B cell (primary cell): ENCODE results near the gene TIMM17A. TPM values are rescaled to one million over a fixed set of nuclear protein-coding genes. Genes with fewer than 3 reads are reported as not detected.

Experiments used
- ATAC-seq: fragments of 200-7000 bp; cut with Tn5 transposase; one replicate; pipeline ENCODE4 v1.10.0; 2021; ENCODE audit warnings: low read depth, mild to moderate bottlenecking, moderate number of reproducible peaks, moderate library complexity
- CTCF ChIA-PET: fragments of 350-600 bp; sonication (Branson Sonifier 250); formaldehyde crosslinking; loops from one replicate; lab custom pipeline; 2021; ENCODE audit warnings: antibody characterized with exemption, inconsistent platforms; lab: Charles Lee
- POLR2A ChIA-PET: fragments of 350-600 bp; sonication (Branson Sonifier 250); formaldehyde crosslinking; loops from one replicate; lab custom pipeline; 2021; ENCODE audit warnings: antibody characterized with exemption; lab: Charles Lee
- DNase-seq: peaks from one replicate; pipeline ENCODE4 v3.0.0; 2013
- H2AFZ ChIP-seq: 2 replicates; pipeline ENCODE4 v1.6.1; 2012; ENCODE audit warnings: mild to moderate bottlenecking, low read depth, low read length; ENCODE audit not compliant: insufficient read depth, poor library complexity, severe bottlenecking
- H3K27ac ChIP-seq, 2 donors: 1 replicate in 1 of 2; 2 replicates in 1 of 2; pipeline ENCODE4 v1.5.1; 2012 to 2013; ENCODE audit warnings: low read length in 2 of 2, mild to moderate bottlenecking in 2 of 2, moderate library complexity in 1 of 2
- H3K27me3 ChIP-seq, 4 experiments: fragments of 200-600 bp in 1 of 4; sonication (generic) in 1 of 4; replicated peaks in 1 of 4; 1 replicate in 2 of 4; 2 replicates in 2 of 4; pipeline versions ENCODE4 v1.6.1 to v1.7.0; 2013 to 2016; ENCODE audit warnings: low read length in 3 of 4, mild to moderate bottlenecking in 2 of 4, mixed read lengths in 1 of 4, moderate library complexity in 1 of 4; ENCODE audit not compliant: insufficient read depth in 4 of 4, control insufficient read depth in 3 of 4; ENCODE audit errors: control extremely low read depth in 1 of 4
- H3K36me3 ChIP-seq, 2 experiments: replicated peaks in 1 of 2; 1 replicate in 1 of 2; 2 replicates in 1 of 2; pipeline versions ENCODE4 v1.6.1 to v1.7.1; 2013; ENCODE audit warnings: low read length in 1 of 2; ENCODE audit not compliant: insufficient read depth in 2 of 2, control insufficient read depth in 1 of 2; ENCODE audit errors: control extremely low read depth in 1 of 2, extremely low read depth in 1 of 2
- H3K4me1 ChIP-seq, 2 donors: fragments of 200-600 bp in 1 of 2; sonication (generic) in 1 of 2; 1 replicate in 1 of 2; 2 replicates in 1 of 2; pipeline versions ENCODE4 v1.5.1 to v1.6.1; 2013 to 2017; ENCODE audit warnings: low read length in 2 of 2; ENCODE audit not compliant: control insufficient read depth in 2 of 2, insufficient read depth in 2 of 2
- H3K4me2 ChIP-seq: replicated peaks from 2 replicates; pipeline ENCODE3; 2012; ENCODE audit warnings: mild to moderate bottlenecking, low read depth, low read length; ENCODE audit not compliant: poor library complexity, severe bottlenecking
- H3K4me3 ChIP-seq, 5 experiments: fragments of 200-600 bp in 1 of 5; sonication (generic) in 1 of 5; 1 replicate in 3 of 5; 2 replicates in 2 of 5; pipeline versions ENCODE4 v1.5.1 to v1.7.0; 2011 to 2016; ENCODE audit warnings: low read length in 4 of 5, mild to moderate bottlenecking in 4 of 5, low read depth in 2 of 5, control low read depth in 1 of 5, moderate library complexity in 1 of 5; ENCODE audit not compliant: insufficient read depth in 1 of 5; ENCODE audit errors: control extremely low read depth in 1 of 5, extremely low read depth in 1 of 5
- H3K79me2 ChIP-seq: fragments of 200-600 bp; sonication (generic); one replicate; pipeline ENCODE4 v1.6.0; 2016; ENCODE audit warnings: low read length; ENCODE audit not compliant: control insufficient read depth, insufficient read depth
- H3K9ac ChIP-seq: fragments of 200-600 bp; sonication (generic); 2 replicates; pipeline ENCODE4 v1.6.1; 2017; ENCODE audit warnings: mild to moderate bottlenecking, low read length, moderate library complexity
- H3K9me3 ChIP-seq, 3 donors: one replicate each; pipeline versions ENCODE4 v1.6.1 to v1.7.1; 2013; ENCODE audit warnings: low read length in 2 of 3; ENCODE audit not compliant: control insufficient read depth in 2 of 3, insufficient read depth in 1 of 3; ENCODE audit errors: control extremely low read depth in 1 of 3
- H4K20me1 ChIP-seq: 2 replicates; pipeline ENCODE4 v1.6.0; 2012; ENCODE audit warnings: mild to moderate bottlenecking, low read length; ENCODE audit not compliant: insufficient read depth, control insufficient read depth, poor library complexity, severe bottlenecking
- H3K27ac Mint-ChIP-seq: one replicate; pipeline ENCODE4 v1.8.0; 2021; ENCODE audit warnings: mixed read lengths
- H3K27me3 Mint-ChIP-seq: one replicate; pipeline ENCODE4 v1.8.0; 2021; ENCODE audit warnings: mixed read lengths
- H3K4me1 Mint-ChIP-seq: one replicate; pipeline ENCODE4 v1.8.0; 2021; ENCODE audit warnings: mixed read lengths
- H3K4me3 Mint-ChIP-seq: one replicate; pipeline ENCODE4 v1.8.0; 2021; ENCODE audit warnings: mixed read lengths
- H3K9me3 Mint-ChIP-seq: one replicate; pipeline ENCODE4 v1.8.0; 2022; ENCODE audit warnings: mixed read lengths; ENCODE audit not compliant: insufficient read depth
- EZH2 ChIP-seq: IDR thresholded peaks from 2 replicates; pipeline ENCODE4 v1.6.1; 2012; ENCODE audit warnings: borderline replicate concordance, low read depth, mild to moderate bottlenecking, moderate library complexity, low read length; ENCODE audit not compliant: insufficient read depth, poor library complexity, severe bottlenecking
- WGBS: methylation state at CpG from one replicate; pipeline ENCODE4 v1.1.5; 2013; ENCODE audit warnings: missing lambda C conversion rate; ENCODE audit not compliant: insufficient coverage; 5-methylcytosine and 5-hydroxymethylcytosine counted together
- intact Hi-C: fragments of 100-400 bp; cut with micrococcal nuclease; formaldehyde crosslinking; loops from one replicate; pipeline ENCODE4 v1.10.0; 2022
- polyA plus RNA-seq: library from polyadenylated mRNA; depleted of rRNA; stranded (reverse); fragments of >200 nt; gene quantifications from 2 replicates; pipeline ENCODE4 v1.2.3, GENCODE V29; 2012
- total RNA-seq, 2 donors: library from RNA; stranded (reverse); fragments of 120-200 nt in 1 of 2; gene quantifications; 1 replicate in 1 of 2; 2 replicates in 1 of 2; pipeline versions ENCODE4 v1.2.3 to v1.2.4, GENCODE V29; 2013 to 2022
- TF ChIP-seq, protein P1 (sequence below): fragments of 200-600 bp; IDR thresholded peaks from one replicate; pipeline ENCODE4 v1.8.0; 2022; ENCODE audit warnings: antibody characterized with exemption, mild to moderate bottlenecking

Gene TIMM17A
- total and polyA plus RNA-seq, 2 donors (not counting 1 experiment from before 2014, with no cell fraction given): 13.7 to 31.5 TPM

DNA sequence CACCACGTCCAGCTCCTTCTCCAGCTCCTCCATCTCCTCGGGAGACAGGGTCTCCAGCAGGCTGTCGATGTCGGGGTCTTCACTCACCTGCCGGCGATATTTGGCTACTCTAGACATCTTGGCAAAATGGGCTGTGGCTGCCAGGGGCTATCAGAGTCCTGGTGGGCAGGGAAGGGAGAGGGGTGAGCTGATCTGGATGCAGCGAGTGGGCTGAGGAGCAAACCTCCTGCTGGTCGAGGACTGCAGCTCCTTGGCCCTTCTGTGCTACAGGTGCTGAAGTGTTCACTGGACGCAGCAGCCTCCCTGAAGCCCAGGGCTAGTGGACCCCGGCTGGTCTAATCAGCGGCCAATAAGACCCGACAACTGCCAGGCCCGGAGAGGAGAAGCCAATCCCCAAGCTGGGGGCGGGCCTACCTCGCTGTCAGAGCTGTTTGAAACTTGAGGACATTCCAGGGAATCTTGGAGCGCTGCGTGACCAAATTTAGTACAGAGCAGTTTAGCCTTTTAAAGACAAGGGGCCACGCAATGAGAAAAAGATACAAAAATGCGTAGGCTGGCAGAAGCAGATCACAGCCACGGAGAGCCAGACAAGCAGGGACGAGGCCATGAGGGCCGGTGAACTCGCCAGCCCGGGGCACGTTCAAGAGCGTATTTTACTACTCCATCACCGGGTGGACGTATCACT is 8.9 kb upstream of the TIMM17A start, which contains the start of gene LMOD1:
Gene LMOD1 (minus strand): TSS at position 325 of the 685 bp plus-strand sequence. CDS start 208 bp downstream, at position 117.
- peak within 1 kb of the TSS; percentile 77 for H3K4me3 Mint-ChIP-seq
- 8% methylated on average over 26 of the region's 28 CpGs for WGBS

DNA sequence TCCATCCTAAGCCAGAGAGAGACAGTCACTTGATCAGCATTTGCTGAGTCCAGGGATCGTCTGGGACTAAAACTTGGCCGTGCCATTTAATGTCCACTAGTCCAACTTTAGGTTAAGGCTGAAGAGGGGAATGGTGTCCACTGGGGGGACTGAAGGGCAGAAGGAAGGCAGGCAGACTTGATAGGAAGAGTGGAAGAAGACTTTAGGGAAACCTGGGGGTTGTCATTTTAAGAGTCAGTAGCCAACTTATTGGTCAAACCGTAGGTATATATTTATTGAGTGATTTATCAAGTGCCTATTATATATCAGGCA is 7.7 kb upstream of the TIMM17A start:
- ATAC-seq (no peak), DNase-seq (no peak)
- intact Hi-C loops: no loop called here
- Histone ChIP-seq H3K36me3 (no peaks in the 10 kb centered on the region), H3K27me3 (peaks cover 0 to 41% (median 29%) of the 10 kb centered on the region in 4 experiments), H4K20me1 (no peaks in the 10 kb centered on the region), H3K79me2 (no peaks in the 10 kb centered on the region), H3K4me1 (peaks cover 10 to 11% of the 10 kb centered on the region in 2 donors), H3K4me2 (no peak overlapping the region), H3K9ac (no peak overlapping the region), H2AFZ (no peak overlapping the region), H3K4me3 (no peak overlapping the region), H3K27ac (no peak overlapping the region), H3K9me3 (peaks cover 0 to 6% (median 0%) of the 10 kb centered on the region in 3 donors)
- 79% methylated on average over 2 of the region's 3 CpGs for WGBS
- Mint-ChIP-seq H3K27ac (no peak overlapping the region), H3K4me3 (no peak overlapping the region), H3K27me3 (peaks cover 56% of the 10 kb centered on the region), H3K4me1 (peaks cover 11% of the 10 kb centered on the region), H3K9me3 (no peaks in the 10 kb centered on the region)
- POLR2A ChIA-PET: no interaction called here
- no peak for TF ChIP-seq EZH2
- TF ChIP-seq, protein P1, sequence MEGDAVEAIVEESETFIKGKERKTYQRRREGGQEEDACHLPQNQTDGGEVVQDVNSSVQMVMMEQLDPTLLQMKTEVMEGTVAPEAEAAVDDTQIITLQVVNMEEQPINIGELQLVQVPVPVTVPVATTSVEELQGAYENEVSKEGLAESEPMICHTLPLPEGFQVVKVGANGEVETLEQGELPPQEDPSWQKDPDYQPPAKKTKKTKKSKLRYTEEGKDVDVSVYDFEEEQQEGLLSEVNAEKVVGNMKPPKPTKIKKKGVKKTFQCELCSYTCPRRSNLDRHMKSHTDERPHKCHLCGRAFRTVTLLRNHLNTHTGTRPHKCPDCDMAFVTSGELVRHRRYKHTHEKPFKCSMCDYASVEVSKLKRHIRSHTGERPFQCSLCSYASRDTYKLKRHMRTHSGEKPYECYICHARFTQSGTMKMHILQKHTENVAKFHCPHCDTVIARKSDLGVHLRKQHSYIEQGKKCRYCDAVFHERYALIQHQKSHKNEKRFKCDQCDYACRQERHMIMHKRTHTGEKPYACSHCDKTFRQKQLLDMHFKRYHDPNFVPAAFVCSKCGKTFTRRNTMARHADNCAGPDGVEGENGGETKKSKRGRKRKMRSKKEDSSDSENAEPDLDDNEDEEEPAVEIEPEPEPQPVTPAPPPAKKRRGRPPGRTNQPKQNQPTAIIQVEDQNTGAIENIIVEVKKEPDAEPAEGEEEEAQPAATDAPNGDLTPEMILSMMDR: no peak
- CTCF ChIA-PET: no interaction called here

More for the DNA sequence above, 8.9 kb upstream of the TIMM17A start, which contains the start of gene LMOD1:
- DNase-seq (peak; percentile 28), ATAC-seq (no peak)
- Mint-ChIP-seq H3K9me3 (no peaks in the 10 kb centered on the region), H3K27me3 (peaks cover 56% of the 10 kb centered on the region), H3K27ac (no peak within 1 kb of the TSS), H3K4me1 (peaks cover 11% of the 10 kb centered on the region)
- Histone ChIP-seq H3K79me2 (no peaks in the 10 kb centered on the region), H3K27me3 (peaks cover 0 to 41% (median 31%) of the 10 kb centered on the region in 4 experiments), H2AFZ (peak within 1 kb of the TSS; percentile 69), H3K27ac (no peak within 1 kb of the TSS), H3K36me3 (no peaks in the 10 kb centered on the region), H3K9me3 (peaks cover 0 to 6% (median 0%) of the 10 kb centered on the region in 3 donors), H4K20me1 (no peaks in the 10 kb centered on the region), H3K4me3 (peak within 1 kb of the TSS in 3 of 5 experiments; percentile 5 to 53 (median 12)), H3K9ac (peak within 1 kb of the TSS; percentile 39), H3K4me1 (peaks cover 10 to 11% of the 10 kb centered on the region in 2 donors), H3K4me2 (peak within 1 kb of the TSS; percentile 68)
- POLR2A ChIA-PET: no interaction called here
- TF ChIP-seq, protein P1: no peak
- TF ChIP-seq EZH2: no peak
- CTCF ChIA-PET: interaction anchor here (0.9 kb wide), 1 partner anchor 69 kb away, joined by 6 read pairs; no protein-coding TSS in a partner anchor
- intact Hi-C loops: no loop called here
